ENCODE results near the gene MYPN.

DNA sequence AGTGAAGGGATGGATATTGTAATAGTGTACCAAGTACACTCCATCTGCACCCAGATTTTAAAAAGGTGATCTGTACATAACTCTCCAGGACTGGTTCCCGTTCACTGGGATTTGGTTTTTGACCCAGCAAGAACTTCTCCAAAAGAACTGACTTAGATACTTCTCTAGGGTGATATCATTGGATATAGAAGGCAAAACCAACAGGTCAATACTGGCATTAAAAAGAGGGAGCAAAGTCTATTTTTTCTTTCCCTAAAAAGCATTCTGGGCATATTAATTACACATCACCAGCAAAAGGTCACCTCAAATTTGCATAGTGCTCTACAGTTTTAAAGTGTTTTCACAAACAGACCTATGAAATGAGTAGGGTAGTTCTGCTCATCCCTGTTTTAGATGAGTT, 3.5 kb downstream of the MYPN start:
- TF ChIP-seq, protein P1, sequence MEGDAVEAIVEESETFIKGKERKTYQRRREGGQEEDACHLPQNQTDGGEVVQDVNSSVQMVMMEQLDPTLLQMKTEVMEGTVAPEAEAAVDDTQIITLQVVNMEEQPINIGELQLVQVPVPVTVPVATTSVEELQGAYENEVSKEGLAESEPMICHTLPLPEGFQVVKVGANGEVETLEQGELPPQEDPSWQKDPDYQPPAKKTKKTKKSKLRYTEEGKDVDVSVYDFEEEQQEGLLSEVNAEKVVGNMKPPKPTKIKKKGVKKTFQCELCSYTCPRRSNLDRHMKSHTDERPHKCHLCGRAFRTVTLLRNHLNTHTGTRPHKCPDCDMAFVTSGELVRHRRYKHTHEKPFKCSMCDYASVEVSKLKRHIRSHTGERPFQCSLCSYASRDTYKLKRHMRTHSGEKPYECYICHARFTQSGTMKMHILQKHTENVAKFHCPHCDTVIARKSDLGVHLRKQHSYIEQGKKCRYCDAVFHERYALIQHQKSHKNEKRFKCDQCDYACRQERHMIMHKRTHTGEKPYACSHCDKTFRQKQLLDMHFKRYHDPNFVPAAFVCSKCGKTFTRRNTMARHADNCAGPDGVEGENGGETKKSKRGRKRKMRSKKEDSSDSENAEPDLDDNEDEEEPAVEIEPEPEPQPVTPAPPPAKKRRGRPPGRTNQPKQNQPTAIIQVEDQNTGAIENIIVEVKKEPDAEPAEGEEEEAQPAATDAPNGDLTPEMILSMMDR (IDR thresholded peaks at IDR 0.05): no peak
- TF ChIP-seq ZFX (IDR thresholded peaks at IDR 0.05; ENCODE audit: borderline replicate concordance): no peak

Measured in 22Rv1 (cell line).